IMR-90 (cell line): ENCODE data around the gene CAP2.

Experiments used
- BHLHE40 ChIP-seq: fragments of 150-350 bp; IDR thresholded peaks from 2 replicates; pipeline ENCODE4 v1.6.1; 2016; ENCODE audit warnings: mild to moderate bottlenecking, low read depth, low read length
- CEBPB ChIP-seq: IDR thresholded peaks from 2 replicates; pipeline ENCODE4 v1.6.1; 2012; ENCODE audit warnings: low read depth, low read length, improper control_type of control experiment
- CTCF ChIP-seq: conservative IDR thresholded peaks from 2 replicates; pipeline ENCODE4 v1.5.1; 2012; ENCODE audit warnings: mild to moderate bottlenecking, low read depth, low read length, improper control_type of control experiment
- FOS ChIP-seq: fragments of 150-350 bp; IDR thresholded peaks from 2 replicates; pipeline ENCODE4 v1.6.1; 2016; ENCODE audit warnings: low read depth, low read length
- MAFK ChIP-seq: IDR thresholded peaks from 2 replicates; pipeline ENCODE4 v1.6.1; 2012; ENCODE audit warnings: low read depth, low read length, improper control_type of control experiment
- POLR2A ChIP-seq: IDR thresholded peaks from 2 replicates; pipeline ENCODE4 v1.6.1; 2012; ENCODE audit warnings: mild to moderate bottlenecking, low read depth, low read length
- RAD21 ChIP-seq: IDR thresholded peaks from 2 replicates; pipeline ENCODE4 v1.6.1; 2012; ENCODE audit warnings: low read length, improper control_type of control experiment
- RCOR1 ChIP-seq: IDR thresholded peaks from 2 replicates; pipeline ENCODE4 v1.6.1; 2012; ENCODE audit warnings: mild to moderate bottlenecking, low read length, improper control_type of control experiment; ENCODE audit not compliant: insufficient replicate concordance
- RFX5 ChIP-seq: IDR thresholded peaks from 2 replicates; pipeline ENCODE4 v1.8.0; 2012; ENCODE audit warnings: low read depth, mild to moderate bottlenecking, low read length, moderate library complexity
- SMC3 ChIP-seq: fragments of 150-350 bp; IDR thresholded peaks from 2 replicates; pipeline ENCODE4 v1.6.1; 2016; ENCODE audit warnings: low read depth, mild to moderate bottlenecking, antibody characterized with exemption, low read length, moderate library complexity
- USF2 ChIP-seq: fragments of 150-350 bp; IDR thresholded peaks from 2 replicates; pipeline ENCODE4 v1.6.1; 2017; ENCODE audit warnings: mild to moderate bottlenecking, antibody characterized with exemption, low read length, low read depth
- TF ChIP-seq, protein P1 (sequence below): fragments of 150-350 bp; IDR thresholded peaks from 2 replicates; pipeline ENCODE4 v1.6.1; 2016; ENCODE audit warnings: low read depth, mild to moderate bottlenecking, low read length, moderate library complexity, borderline replicate concordance

DNA sequence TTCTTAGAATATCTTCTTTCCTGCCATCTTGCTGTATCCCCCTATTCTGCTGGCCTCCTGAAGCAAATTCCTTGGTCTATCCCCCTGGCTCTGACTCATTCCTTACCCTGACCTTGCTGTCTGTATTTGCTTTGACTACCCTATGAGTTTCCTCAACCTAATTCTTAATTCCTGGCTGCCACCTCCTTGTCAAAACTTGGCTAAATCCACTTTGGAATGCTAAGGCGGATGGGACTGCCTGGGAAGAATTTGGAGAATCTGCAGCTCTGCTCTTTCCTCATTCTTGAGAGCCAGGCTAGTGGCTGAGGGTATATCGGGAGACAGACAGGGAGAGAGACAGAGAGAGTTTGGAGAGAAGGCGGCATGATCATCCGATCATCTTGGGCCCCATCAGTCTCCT lies 24.4 kb downstream of the CAP2 start:
- no peak for TF ChIP-seq CTCF
- TF ChIP-seq, protein P1, sequence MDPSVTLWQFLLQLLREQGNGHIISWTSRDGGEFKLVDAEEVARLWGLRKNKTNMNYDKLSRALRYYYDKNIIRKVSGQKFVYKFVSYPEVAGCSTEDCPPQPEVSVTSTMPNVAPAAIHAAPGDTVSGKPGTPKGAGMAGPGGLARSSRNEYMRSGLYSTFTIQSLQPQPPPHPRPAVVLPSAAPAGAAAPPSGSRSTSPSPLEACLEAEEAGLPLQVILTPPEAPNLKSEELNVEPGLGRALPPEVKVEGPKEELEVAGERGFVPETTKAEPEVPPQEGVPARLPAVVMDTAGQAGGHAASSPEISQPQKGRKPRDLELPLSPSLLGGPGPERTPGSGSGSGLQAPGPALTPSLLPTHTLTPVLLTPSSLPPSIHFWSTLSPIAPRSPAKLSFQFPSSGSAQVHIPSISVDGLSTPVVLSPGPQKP: no peak
- peak; percentile 19 for TF ChIP-seq RCOR1
- peak; percentile 48; the same call in 1 of the 2 replicates for TF ChIP-seq FOS
- TF ChIP-seq CEBPB: peak; percentile 22; the same call in 1 of the 2 replicates
- TF ChIP-seq POLR2A: peak; percentile 68; the same call in 1 of the 2 replicates
- TF ChIP-seq BHLHE40: no peak
- TF ChIP-seq USF2: no peak
- no peak for TF ChIP-seq RAD21
- no peak for TF ChIP-seq RFX5
- no peak for TF ChIP-seq SMC3
- TF ChIP-seq MAFK: no peak
